Retinal pigment epithelial cell (primary cell): ENCODE data around the gene CDH13.

Experiments used
- DNase-seq: peaks from one replicate; pipeline ENCODE4 v3.0.0-alpha.2; 2010; ENCODE audit warnings: low read depth
- H3K4me3 ChIP-seq: 2 replicates; pipeline ENCODE4 v1.5.1; 2011; ENCODE audit warnings: mild to moderate bottlenecking, low read length, control low read depth, moderate library complexity
- TF ChIP-seq, protein P1 (sequence below): conservative IDR thresholded peaks from 2 replicates; pipeline ENCODE4 v1.5.1; 2011; ENCODE audit warnings: low read depth, low read length, control low read depth, inconsistent platforms

The CDH13 gene

DNA sequence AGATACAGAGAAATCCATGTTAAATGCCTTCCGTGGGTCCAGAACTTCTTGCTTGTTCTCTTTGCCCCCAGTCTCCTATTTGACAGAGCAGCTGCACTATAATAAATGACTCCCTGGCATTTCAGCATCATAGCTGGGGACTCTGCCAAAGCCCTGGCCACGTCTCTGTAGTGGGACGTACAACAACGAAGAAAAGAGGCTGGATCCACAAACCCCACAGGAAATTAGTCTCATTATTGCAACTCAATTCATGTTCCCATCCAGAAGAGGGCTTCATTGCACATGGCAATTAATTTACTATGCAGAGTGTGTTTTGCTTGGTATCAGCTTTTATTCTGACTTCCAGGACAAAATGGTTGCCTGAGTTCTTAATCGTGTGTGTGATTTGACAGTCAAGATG lies 121.3 kb downstream of the CDH13 start:
- TF ChIP-seq, protein P1, sequence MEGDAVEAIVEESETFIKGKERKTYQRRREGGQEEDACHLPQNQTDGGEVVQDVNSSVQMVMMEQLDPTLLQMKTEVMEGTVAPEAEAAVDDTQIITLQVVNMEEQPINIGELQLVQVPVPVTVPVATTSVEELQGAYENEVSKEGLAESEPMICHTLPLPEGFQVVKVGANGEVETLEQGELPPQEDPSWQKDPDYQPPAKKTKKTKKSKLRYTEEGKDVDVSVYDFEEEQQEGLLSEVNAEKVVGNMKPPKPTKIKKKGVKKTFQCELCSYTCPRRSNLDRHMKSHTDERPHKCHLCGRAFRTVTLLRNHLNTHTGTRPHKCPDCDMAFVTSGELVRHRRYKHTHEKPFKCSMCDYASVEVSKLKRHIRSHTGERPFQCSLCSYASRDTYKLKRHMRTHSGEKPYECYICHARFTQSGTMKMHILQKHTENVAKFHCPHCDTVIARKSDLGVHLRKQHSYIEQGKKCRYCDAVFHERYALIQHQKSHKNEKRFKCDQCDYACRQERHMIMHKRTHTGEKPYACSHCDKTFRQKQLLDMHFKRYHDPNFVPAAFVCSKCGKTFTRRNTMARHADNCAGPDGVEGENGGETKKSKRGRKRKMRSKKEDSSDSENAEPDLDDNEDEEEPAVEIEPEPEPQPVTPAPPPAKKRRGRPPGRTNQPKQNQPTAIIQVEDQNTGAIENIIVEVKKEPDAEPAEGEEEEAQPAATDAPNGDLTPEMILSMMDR, result peak; percentile 19
- no peak for DNase-seq
- H3K4me3 ChIP-seq, result no peak overlapping the region

DNA sequence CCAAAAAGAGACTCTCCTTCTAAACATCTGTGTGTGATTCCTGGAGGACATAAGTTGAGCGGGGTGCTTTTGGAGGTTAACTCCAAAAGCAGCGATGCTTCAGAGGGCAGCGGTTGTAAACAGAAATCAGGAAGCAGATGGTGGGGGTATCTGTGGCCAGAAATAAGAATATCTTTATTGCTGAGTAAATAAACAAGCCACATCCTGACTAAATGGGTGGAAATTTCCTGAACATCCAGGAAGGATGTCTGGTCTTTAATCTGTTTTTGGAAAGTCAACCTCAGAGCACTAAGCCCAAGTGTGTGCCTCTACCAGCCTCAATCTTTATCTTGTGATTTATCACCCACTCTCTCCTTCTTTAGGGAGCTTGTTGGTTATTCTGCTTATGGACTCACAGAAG lies 123.3 kb downstream of the CDH13 start:
- H3K4me3 ChIP-seq, result no peak overlapping the region
- DNase-seq, result no peak
- TF ChIP-seq, protein P1, result no peak

DNA sequence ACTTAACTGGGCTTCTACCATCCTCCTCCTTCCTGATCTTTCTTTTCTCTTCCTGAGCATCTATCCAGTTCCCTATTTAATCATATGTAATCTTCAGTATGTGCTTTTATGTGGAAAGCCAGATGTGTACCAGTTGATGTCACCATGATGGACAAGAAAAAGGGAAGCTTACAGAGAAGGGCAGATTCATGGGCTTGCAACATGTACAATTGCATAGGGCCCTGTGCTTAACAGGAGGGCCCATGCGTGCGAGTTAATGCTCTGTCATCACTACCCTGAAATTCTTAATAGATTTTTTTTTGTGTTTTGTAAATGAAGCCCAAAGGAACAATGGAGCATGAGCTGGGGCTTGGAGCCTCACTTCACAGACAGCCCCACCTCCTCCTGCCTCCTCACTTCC lies 124.3 kb downstream of the CDH13 start:
- TF ChIP-seq, protein P1, result no peak
- H3K4me3 ChIP-seq, result no peak overlapping the region
- no peak for DNase-seq

DNA sequence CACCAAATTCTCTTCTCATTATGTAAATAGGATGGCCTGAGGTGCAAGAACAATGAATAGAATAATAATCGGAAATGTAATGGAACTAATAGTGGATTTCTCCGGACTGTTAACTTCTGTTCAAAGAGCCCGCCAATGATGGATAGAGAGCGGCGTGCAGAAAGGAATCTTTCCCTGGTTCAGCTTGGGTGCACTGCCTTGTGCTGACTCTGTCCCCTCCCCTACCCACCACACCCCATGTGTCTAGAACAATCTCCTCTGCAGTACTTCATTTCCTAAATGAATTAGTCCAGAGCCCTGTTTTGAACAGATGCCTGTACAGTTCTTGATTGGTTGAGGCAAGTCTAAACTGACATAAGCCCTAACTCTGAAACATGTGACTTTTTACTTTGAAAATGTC lies 125.4 kb downstream of the CDH13 start:
- DNase-seq, result no peak
- no peak overlapping the region for H3K4me3 ChIP-seq
- TF ChIP-seq, protein P1, result no peak

DNA sequence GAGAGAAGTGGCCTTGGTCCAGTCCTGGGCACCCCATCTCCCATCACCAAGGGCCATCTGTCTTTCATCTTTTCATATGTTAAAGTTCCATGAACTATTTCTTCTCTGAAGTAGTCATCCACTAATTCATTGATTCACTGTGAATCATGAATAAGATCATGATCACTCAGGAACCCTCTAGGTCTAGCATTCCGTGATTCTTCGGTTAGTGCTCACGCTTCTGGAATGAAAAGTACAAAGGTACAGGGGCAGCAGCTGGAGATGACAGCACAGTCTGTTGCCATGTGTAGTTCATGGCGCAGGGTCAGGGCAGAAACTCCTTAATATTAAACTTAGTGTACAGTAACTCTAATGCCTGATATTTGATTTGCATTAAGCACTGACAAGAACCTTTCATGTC lies 127.1 kb downstream of the CDH13 start:
- no peak overlapping the region for H3K4me3 ChIP-seq
- TF ChIP-seq, protein P1, result no peak
- DNase-seq, result no peak

DNA sequence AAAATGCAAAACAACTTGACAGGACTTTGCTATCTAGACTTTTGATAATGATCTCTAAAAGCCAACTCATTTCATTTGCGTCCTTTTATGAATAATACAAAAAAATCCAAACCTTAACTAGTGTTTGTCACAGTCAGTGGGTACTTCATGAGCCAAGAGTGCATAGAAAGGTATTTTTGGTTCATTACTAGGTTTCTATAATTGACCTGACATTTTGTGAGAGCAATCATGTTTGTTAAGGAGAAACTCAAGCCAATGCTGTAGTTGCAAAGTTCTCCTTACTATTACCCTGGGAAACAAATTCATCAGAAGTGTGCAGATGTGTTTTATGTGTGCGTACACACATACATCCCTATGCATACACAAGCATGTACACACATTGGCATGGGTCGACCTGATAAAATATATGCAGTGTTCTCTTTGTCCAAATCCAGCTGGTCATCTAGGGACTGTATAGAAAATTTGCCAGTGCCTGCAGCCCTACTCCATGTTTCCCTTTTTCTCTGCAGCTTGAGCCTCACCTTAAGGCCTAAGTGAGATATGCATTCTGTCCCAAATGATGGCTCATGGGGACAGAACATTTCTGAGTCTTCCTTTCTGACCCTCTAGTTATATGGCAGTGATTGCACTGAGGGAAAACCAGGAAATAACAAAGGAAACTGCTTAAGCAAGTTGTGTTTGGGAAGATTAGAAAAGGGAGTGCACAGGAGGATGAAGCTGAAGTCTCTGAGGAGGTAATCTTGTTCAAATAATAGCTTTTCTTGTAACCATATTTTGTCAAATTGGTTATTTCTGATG lies 128.1 kb downstream of the CDH13 start:
- TF ChIP-seq, protein P1, result no peak
- no peak for DNase-seq

DNA sequence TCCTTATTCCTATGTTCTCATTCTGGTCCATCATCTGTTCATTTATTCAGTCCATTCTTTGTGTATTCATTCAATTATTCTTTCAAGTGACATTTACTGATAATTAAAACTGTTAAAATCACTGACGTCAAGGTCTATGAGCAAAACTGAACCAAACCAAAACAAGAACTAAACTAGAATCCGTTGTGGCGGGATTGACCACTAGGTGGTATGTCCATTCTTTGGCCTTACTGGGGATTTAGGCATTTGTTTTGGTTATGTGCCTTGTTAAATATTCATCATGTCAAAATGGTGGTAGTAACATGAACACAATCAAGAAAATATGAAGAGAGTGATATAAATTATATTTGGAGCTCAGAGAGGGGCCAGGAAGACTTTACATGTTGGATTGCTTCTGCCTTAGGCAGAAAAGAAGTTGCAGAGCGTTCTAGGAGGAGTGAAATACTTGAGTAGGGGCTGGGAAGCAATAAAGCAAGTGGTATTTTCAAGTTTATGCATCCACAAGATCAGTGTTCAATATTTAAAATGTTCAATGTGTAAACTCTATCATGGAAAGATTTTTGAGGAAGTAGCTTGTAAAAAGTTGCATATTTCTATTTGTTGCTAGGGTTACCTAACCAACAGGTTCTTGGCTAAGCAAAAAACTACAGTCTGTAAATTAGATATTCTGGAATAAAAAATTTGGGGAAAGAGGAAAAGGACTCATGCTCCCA lies 129.0 kb downstream of the CDH13 start:
- TF ChIP-seq, protein P1, result peak; percentile 36
- no peak for DNase-seq
- H3K4me3 ChIP-seq, result no peak overlapping the region

More for the DNA sequence above, 128.1 kb downstream of the CDH13 start:
- no peak overlapping the region for H3K4me3 ChIP-seq
